B cell (primary cell): ENCODE measurements around the gene KCNC1. TPM values are rescaled to one million over a fixed set of nuclear protein-coding genes. Genes with fewer than 3 reads are reported as not detected.

Source experiments
- ATAC-seq: fragments of 200-7000 bp; cut with Tn5 transposase; one replicate; pipeline ENCODE4 v1.10.0; 2021; ENCODE audit warnings: low read depth, mild to moderate bottlenecking, moderate number of reproducible peaks, moderate library complexity
- CTCF ChIA-PET: fragments of 350-600 bp; sonication (Branson Sonifier 250); formaldehyde crosslinking; loops from one replicate; lab custom pipeline; 2021; ENCODE audit warnings: antibody characterized with exemption, inconsistent platforms; lab: Charles Lee
- POLR2A ChIA-PET: fragments of 350-600 bp; sonication (Branson Sonifier 250); formaldehyde crosslinking; loops from one replicate; lab custom pipeline; 2021; ENCODE audit warnings: antibody characterized with exemption; lab: Charles Lee
- DNase-seq: peaks from one replicate; pipeline ENCODE4 v3.0.0; 2013
- H2AFZ ChIP-seq: 2 replicates; pipeline ENCODE4 v1.6.1; 2012; ENCODE audit warnings: mild to moderate bottlenecking, low read depth, low read length; ENCODE audit not compliant: insufficient read depth, poor library complexity, severe bottlenecking
- H3K27ac ChIP-seq, 2 donors: 1 replicate in 1 of 2; 2 replicates in 1 of 2; pipeline ENCODE4 v1.5.1; 2012 to 2013; ENCODE audit warnings: low read length in 2 of 2, mild to moderate bottlenecking in 2 of 2, moderate library complexity in 1 of 2
- H3K27me3 ChIP-seq, 4 experiments: fragments of 200-600 bp in 1 of 4; sonication (generic) in 1 of 4; replicated peaks in 1 of 4; 1 replicate in 2 of 4; 2 replicates in 2 of 4; pipeline versions ENCODE4 v1.6.1 to v1.7.0; 2013 to 2016; ENCODE audit warnings: low read length in 3 of 4, mild to moderate bottlenecking in 2 of 4, mixed read lengths in 1 of 4, moderate library complexity in 1 of 4; ENCODE audit not compliant: insufficient read depth in 4 of 4, control insufficient read depth in 3 of 4; ENCODE audit errors: control extremely low read depth in 1 of 4
- H3K36me3 ChIP-seq, 2 experiments: replicated peaks in 1 of 2; 1 replicate in 1 of 2; 2 replicates in 1 of 2; pipeline versions ENCODE4 v1.6.1 to v1.7.1; 2013; ENCODE audit warnings: low read length in 1 of 2; ENCODE audit not compliant: insufficient read depth in 2 of 2, control insufficient read depth in 1 of 2; ENCODE audit errors: control extremely low read depth in 1 of 2, extremely low read depth in 1 of 2
- H3K4me1 ChIP-seq, 2 donors: fragments of 200-600 bp in 1 of 2; sonication (generic) in 1 of 2; 1 replicate in 1 of 2; 2 replicates in 1 of 2; pipeline versions ENCODE4 v1.5.1 to v1.6.1; 2013 to 2017; ENCODE audit warnings: low read length in 2 of 2; ENCODE audit not compliant: control insufficient read depth in 2 of 2, insufficient read depth in 2 of 2
- H3K4me2 ChIP-seq: replicated peaks from 2 replicates; pipeline ENCODE3; 2012; ENCODE audit warnings: mild to moderate bottlenecking, low read depth, low read length; ENCODE audit not compliant: poor library complexity, severe bottlenecking
- H3K4me3 ChIP-seq, 5 experiments: fragments of 200-600 bp in 1 of 5; sonication (generic) in 1 of 5; 1 replicate in 3 of 5; 2 replicates in 2 of 5; pipeline versions ENCODE4 v1.5.1 to v1.7.0; 2011 to 2016; ENCODE audit warnings: low read length in 4 of 5, mild to moderate bottlenecking in 4 of 5, low read depth in 2 of 5, control low read depth in 1 of 5, moderate library complexity in 1 of 5; ENCODE audit not compliant: insufficient read depth in 1 of 5; ENCODE audit errors: control extremely low read depth in 1 of 5, extremely low read depth in 1 of 5
- H3K79me2 ChIP-seq: fragments of 200-600 bp; sonication (generic); one replicate; pipeline ENCODE4 v1.6.0; 2016; ENCODE audit warnings: low read length; ENCODE audit not compliant: control insufficient read depth, insufficient read depth
- H3K9ac ChIP-seq: fragments of 200-600 bp; sonication (generic); 2 replicates; pipeline ENCODE4 v1.6.1; 2017; ENCODE audit warnings: mild to moderate bottlenecking, low read length, moderate library complexity
- H3K9me3 ChIP-seq, 3 donors: one replicate each; pipeline versions ENCODE4 v1.6.1 to v1.7.1; 2013; ENCODE audit warnings: low read length in 2 of 3; ENCODE audit not compliant: control insufficient read depth in 2 of 3, insufficient read depth in 1 of 3; ENCODE audit errors: control extremely low read depth in 1 of 3
- H4K20me1 ChIP-seq: 2 replicates; pipeline ENCODE4 v1.6.0; 2012; ENCODE audit warnings: mild to moderate bottlenecking, low read length; ENCODE audit not compliant: insufficient read depth, control insufficient read depth, poor library complexity, severe bottlenecking
- H3K27ac Mint-ChIP-seq: one replicate; pipeline ENCODE4 v1.8.0; 2021; ENCODE audit warnings: mixed read lengths
- H3K27me3 Mint-ChIP-seq: one replicate; pipeline ENCODE4 v1.8.0; 2021; ENCODE audit warnings: mixed read lengths
- H3K4me1 Mint-ChIP-seq: one replicate; pipeline ENCODE4 v1.8.0; 2021; ENCODE audit warnings: mixed read lengths
- H3K4me3 Mint-ChIP-seq: one replicate; pipeline ENCODE4 v1.8.0; 2021; ENCODE audit warnings: mixed read lengths
- H3K9me3 Mint-ChIP-seq: one replicate; pipeline ENCODE4 v1.8.0; 2022; ENCODE audit warnings: mixed read lengths; ENCODE audit not compliant: insufficient read depth
- CTCF ChIP-seq: fragments of 200-600 bp; IDR thresholded peaks from one replicate; pipeline ENCODE4 v1.8.0; 2022; ENCODE audit warnings: antibody characterized with exemption, mild to moderate bottlenecking
- EZH2 ChIP-seq: IDR thresholded peaks from 2 replicates; pipeline ENCODE4 v1.6.1; 2012; ENCODE audit warnings: borderline replicate concordance, low read depth, mild to moderate bottlenecking, moderate library complexity, low read length; ENCODE audit not compliant: insufficient read depth, poor library complexity, severe bottlenecking
- WGBS: methylation state at CpG from one replicate; pipeline ENCODE4 v1.1.5; 2013; ENCODE audit warnings: missing lambda C conversion rate; ENCODE audit not compliant: insufficient coverage; 5-methylcytosine and 5-hydroxymethylcytosine counted together
- intact Hi-C: fragments of 100-400 bp; cut with micrococcal nuclease; formaldehyde crosslinking; loops from one replicate; pipeline ENCODE4 v1.10.0; 2022
- polyA plus RNA-seq: library from polyadenylated mRNA; depleted of rRNA; stranded (reverse); fragments of >200 nt; gene quantifications from 2 replicates; pipeline ENCODE4 v1.2.3, GENCODE V29; 2012
- total RNA-seq, 2 donors: library from RNA; stranded (reverse); fragments of 120-200 nt in 1 of 2; gene quantifications; 1 replicate in 1 of 2; 2 replicates in 1 of 2; pipeline versions ENCODE4 v1.2.3 to v1.2.4, GENCODE V29; 2013 to 2022

The KCNC1 gene
- total and polyA plus RNA-seq, 2 donors (not counting 1 experiment from before 2014, with no cell fraction given), result not detected

- intact Hi-C loops, result no loop called here
- no peak overlapping the region for H3K9ac ChIP-seq
- ATAC-seq, result no peak
- ChIA-PET CTCF (no interaction called here), POLR2A (no interaction called here)
- no peak overlapping the region for H3K27ac ChIP-seq
- no peaks in the 10 kb centered on the region for H4K20me1 ChIP-seq
- no peak overlapping the region for H3K4me2 ChIP-seq
- 82% methylated on average over 19 of the region's 19 CpGs for WGBS
- no peaks in the 10 kb centered on the region for H3K4me1 Mint-ChIP-seq
- DNase-seq, result no peak
- no peaks in the 10 kb centered on the region for H3K4me1 ChIP-seq
- no peaks in the 10 kb centered on the region for H3K36me3 ChIP-seq
- no peaks in the 10 kb centered on the region for H3K9me3 ChIP-seq
- H3K27me3 Mint-ChIP-seq, result peaks cover 33% of the 10 kb centered on the region
- H3K79me2 ChIP-seq, result no peaks in the 10 kb centered on the region
- no peak overlapping the region for H3K4me3 ChIP-seq
- no peak overlapping the region for H3K27ac Mint-ChIP-seq
- no peak overlapping the region for H2AFZ ChIP-seq
- TF ChIP-seq EZH2 (no peak), CTCF (no peak)
- no peaks in the 10 kb centered on the region for H3K9me3 Mint-ChIP-seq
- H3K4me3 Mint-ChIP-seq, result no peak overlapping the region
- no peaks in the 10 kb centered on the region for H3K27me3 ChIP-seq
Measured at GRCh38 chr11:17748761-17749721, 14.5 kb downstream of the KCNC1 start.

GRCh38 chr11:17750013-17750800 is 15.6 kb downstream of the KCNC1 start:
- no peak overlapping the region for H3K4me3 Mint-ChIP-seq
- H3K4me1 Mint-ChIP-seq, result no peaks in the 10 kb centered on the region
- ChIA-PET CTCF (no interaction called here), POLR2A (no interaction called here)
- no peak overlapping the region for H3K27ac Mint-ChIP-seq
- ATAC-seq (no peak), DNase-seq (no peak)
- no peaks in the 10 kb centered on the region for H3K27me3 ChIP-seq
- H4K20me1 ChIP-seq, result no peaks in the 10 kb centered on the region
- H3K27me3 Mint-ChIP-seq, result peaks cover 38% of the 10 kb centered on the region
- no peak overlapping the region for H3K9ac ChIP-seq
- no peaks in the 10 kb centered on the region for H3K9me3 ChIP-seq
- H3K79me2 ChIP-seq, result no peaks in the 10 kb centered on the region
- H3K36me3 ChIP-seq, result no peaks in the 10 kb centered on the region
- H3K4me3 ChIP-seq, result no peak overlapping the region
- H3K4me1 ChIP-seq, result no peaks in the 10 kb centered on the region
- TF ChIP-seq EZH2 (no peak), CTCF (no peak)
- no peak overlapping the region for H3K4me2 ChIP-seq
- intact Hi-C loops, result no loop called here
- no peak overlapping the region for H2AFZ ChIP-seq
- whole genome bisulfite sequencing, result 66% methylated on average over 9 of the region's 13 CpGs
- no peaks in the 10 kb centered on the region for H3K9me3 Mint-ChIP-seq
- H3K27ac ChIP-seq, result no peak overlapping the region
